ENCODE data around the gene RRAGA.
"Not testable (repeated sequence)": the region's sequence is repeated elsewhere in the genome, so short reads cannot be mapped to it uniquely, and the experiment has no call there.

Gene RRAGA, protein sequence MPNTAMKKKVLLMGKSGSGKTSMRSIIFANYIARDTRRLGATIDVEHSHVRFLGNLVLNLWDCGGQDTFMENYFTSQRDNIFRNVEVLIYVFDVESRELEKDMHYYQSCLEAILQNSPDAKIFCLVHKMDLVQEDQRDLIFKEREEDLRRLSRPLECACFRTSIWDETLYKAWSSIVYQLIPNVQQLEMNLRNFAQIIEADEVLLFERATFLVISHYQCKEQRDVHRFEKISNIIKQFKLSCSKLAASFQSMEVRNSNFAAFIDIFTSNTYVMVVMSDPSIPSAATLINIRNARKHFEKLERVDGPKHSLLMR

GRCh38 chr9:19048966-19049916 lies at the start of gene RRAGA:
TSS of gene RRAGA (plus strand) at chr9:19049427. CDS start at chr9:19049660, 233 bp downstream.
- DNase-seq = peak; percentile 96

GRCh38 chr9:19000133-19000532 lies 49.1 kb upstream of the RRAGA start:
- no peak for DNase-seq

DNA sequence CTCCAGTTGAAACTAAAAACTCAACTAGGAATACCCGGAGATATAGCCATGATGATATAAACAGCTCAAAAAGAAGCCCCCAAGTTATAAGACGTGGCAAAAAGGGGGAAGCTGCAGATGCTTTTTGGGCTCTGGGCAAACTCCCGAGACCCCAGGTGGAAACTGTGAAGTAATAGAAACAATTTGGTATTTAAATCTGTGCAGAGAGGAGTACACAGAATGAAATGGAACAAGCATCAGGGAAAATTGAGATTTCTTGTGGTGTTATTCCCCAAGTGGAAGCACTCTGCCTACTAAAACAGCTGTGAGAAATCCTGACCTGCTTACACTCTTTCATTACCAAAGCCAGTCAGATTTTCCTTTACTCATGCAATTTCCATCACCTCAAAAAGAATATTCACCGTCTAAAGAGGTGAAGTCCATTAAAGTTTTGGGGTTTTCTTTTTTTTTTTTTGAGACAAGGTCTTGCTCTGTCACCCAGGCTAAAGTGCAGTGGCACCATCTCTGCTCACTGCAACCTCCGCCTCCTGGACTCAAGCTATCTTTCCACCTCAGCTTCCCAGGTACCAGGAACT lies 39.7 kb upstream of the RRAGA start:
- no peak for DNase-seq

DNA sequence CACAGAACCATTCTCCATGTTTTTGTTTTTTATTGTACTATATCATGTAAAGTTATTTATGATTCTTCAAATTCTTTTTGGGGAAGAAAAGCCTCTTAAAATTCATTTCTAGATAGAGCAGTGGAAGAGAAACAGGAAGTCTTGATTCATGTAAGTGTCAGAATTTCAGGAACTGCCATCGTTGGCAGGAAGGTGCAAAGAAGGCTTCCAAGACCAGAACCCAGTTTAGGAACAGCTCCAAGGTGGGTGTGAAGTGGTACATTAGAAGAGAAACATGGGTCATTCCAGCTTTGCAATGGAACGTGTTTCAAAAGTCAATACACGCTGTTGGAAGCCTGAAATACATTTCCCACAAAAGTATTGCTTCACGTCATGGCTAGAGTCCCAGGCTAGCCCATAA lies 31.0 kb upstream of the RRAGA start:
- no peak for DNase-seq

DNA sequence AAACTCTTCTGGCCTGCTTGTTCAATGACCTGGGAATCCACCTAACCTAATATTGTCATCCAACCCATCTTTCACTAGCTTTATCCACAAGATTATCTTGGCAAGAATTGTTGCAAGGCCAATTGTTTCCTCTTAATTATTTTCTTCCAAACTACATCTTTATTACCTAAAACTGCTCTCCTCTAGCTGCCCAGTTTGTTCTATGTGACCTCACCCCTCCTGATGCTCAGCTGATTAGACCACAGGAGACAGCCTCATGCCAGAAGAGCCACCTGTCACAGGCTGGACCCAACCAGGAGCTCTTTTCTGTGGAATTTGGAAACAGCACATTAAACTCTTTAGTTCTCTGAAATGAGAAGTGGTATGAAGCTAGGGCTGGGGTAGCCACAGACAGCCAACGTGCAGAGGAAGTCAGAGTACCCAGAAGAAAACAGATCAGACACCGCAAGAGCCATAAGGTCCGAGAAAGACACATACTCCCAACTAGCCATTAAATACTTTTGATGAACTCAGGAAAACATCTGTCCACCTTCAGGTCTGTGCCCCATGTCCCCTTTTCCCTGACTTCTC lies 28.3 kb upstream of the RRAGA start:
- no peak for DNase-seq

- DNase-seq = not testable (repeated sequence)
Observed at GRCh38 chr9:19021649-19022048, 27.6 kb upstream of the RRAGA start.

GRCh38 chr9:19022206-19022605 lies 27.0 kb upstream of the RRAGA start:
- DNase-seq = no peak

- DNase-seq = no peak
Observed at GRCh38 chr9:19023078-19023477, 26.1 kb upstream of the RRAGA start.

DNA sequence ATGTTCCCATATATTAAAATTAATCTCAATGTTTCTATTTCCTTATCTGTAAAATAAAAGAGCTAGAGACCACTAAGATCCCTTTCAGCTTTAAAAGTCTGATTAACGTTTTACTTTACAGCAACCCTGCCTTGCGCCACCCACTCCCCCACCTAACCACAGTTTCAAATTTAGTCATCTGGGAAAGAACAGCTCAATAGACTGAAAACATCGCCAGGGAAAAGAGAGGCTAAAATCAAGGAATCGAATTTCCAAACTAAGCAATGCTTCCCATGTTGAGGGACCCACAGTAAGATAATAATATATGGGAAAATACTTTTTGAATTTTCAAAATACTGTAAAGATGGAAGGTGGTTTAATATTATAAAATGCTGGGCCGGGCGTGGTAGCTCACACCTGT lies 22.9 kb upstream of the RRAGA start:
- DNase-seq = no peak

DNA sequence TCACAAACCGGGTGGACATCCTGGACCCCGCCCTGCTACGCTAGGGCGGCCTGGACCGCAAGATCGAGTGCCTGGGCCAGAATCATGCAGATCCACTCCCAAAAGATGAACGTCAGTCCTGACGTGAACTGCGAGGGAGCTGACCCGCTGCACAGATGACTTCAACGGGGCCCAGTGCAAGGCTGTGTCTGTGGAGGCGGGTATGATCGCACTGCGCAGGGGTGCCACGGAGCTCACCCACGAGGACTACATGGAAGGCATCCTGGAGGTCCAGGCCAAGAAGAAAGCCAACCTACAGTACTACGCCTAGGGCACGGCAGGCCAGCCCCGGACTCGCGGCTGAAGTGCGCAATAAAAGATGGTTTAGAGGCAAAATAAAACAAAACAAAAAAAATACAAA lies 21.4 kb upstream of the RRAGA start:
- no peak for DNase-seq

- no peak for DNase-seq
Observed at GRCh38 chr9:19028835-19029451, 20.3 kb upstream of the RRAGA start.

DNA sequence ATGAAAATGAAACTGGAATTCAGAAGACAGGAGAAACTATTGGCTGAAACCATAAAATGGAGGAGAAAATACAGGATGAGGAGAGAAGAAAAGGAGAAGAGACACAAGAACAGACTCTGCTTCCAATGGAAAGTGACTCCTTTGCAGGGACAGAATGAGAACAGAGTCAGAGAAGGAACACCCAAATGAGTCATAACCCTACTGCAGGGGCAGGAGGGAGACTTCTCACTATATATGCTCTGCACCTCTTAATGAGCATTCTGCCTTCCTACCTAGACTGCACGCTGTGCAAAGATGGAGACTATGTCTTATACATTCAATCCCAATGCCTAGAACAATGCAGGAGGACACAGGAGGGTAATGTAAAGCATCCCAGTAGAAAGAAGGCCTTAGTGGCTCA lies 18.3 kb upstream of the RRAGA start:
- no peak for DNase-seq

DNA sequence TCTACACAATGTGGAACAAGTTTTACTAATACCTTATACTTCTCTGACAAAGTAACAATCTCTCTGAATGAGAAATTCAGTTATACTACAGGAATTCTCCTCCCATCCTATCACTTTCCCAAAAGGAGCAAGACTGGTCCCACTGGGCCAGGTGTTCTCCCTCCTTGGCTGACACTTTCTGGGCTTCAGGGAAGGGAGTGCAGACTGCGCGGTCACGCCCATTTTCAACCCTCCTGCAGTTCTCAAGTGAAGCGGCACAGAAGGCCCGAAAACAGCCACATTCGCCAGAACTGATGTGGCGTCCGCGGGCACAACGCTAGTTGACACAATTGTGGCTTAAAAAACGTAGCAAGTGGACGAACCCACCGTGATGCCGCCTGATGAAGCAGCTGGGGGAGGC lies 16.8 kb upstream of the RRAGA start:
- DNase-seq = no peak

GRCh38 chr9:19033015-19033414 lies 16.2 kb upstream of the RRAGA start, which contains the start of gene SAXO1:
TSS of gene SAXO1 (minus strand) at chr9:19033209. CDS start at chr9:19032908, 301 bp downstream.
- no peak for DNase-seq

GRCh38 chr9:19036611-19037010 lies 12.6 kb upstream of the RRAGA start:
- DNase-seq = no peak

GRCh38 chr9:19049917-19050636 lies 850 bp downstream of the RRAGA start:
- DNase-seq = no peak

DNA sequence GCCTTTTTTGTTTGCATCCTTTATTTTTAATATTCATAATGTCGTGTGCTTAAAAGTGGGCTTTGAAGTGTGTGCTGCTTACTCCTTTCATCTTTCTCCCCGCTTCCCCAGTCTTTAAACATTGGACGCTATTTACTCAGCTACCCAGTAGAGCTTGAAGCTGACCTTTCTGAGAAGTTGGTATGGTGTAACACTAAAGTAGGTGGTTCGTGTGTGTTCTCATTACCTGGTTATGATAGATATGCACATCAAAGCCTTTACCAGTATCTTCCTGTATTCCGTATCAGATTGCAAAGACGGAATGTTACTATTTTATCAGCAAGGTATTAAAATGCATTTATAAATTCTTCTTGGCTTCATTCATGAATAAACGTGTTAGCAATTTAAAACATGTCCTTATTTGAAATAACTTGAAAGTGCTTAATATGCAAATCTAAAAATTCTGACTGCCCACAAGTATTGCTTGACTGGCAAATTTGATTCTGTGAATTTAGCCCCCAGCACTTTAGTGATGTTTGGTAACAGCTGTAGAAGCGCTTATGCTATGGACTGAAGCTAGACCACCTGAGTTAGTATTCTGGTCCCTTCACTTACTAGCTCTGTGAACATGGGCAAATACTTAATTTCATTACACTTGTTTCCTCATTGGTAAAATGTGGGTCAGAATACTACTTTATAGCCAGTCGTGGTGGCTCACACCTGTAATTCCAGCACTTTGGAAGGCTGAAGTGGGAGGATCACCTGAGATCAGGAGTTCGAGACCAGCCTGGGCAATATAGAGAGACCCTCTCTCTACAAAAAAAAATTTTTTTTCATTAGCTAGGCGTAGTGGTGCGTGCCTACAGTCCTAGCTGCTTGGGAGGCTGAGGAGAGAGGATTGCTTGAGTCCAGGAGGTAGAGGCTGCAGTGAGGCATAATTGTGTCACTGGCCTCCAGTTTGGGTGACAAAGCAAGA lies 1.7 kb downstream of the RRAGA start:
- DNase-seq = no peak

GRCh38 chr9:19057033-19057432 lies 7.8 kb downstream of the RRAGA start:
- DNase-seq = no peak

- no peak for DNase-seq
Observed at GRCh38 chr9:19074229-19074628, 25.0 kb downstream of the RRAGA start.

DNA sequence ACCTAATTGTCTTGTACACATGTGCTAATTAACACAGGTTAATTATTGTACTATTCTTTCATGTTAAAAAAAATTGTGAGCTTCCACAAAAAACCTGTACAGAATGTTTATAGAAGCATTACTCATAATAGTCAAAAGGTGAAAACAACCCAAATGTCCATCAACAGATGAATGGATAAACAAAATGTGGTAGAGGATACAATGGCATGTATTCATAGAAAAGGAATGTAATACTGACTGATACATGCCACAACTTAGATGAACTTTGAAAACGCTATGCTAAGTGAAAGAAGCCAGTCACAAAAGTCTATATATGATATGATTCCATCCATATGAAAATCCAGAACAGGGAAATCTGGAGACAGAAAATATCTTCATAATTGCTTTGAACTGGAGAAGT lies 25.6 kb downstream of the RRAGA start:
- no peak for DNase-seq

DNA sequence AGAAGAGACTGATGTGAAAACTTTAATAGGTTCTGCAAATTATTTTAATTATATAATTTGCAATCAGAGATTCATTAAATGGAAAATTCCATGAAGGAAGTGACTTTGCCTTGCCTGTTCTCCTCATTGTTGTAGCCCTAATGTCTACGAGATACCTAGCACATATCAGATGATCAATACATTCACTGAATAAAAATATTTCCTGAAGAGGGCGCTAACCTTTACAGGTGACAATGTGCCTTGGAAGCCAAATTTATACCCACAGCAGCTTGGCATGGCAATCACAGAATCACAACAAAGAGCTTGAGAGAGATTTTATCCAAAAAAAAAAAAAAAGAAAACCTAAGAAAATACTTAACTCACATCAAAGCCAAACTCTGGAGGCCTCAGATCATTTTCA lies 36.1 kb downstream of the RRAGA start:
- no peak for DNase-seq
